ENCODE measurements around the gene HINT3. TPM values are rescaled to one million over a fixed set of nuclear protein-coding genes. Genes with fewer than 3 reads are reported as not detected.

The HINT3 gene
- total RNA-seq, 1 experiment from 2014 or later: 12.7 TPM

GRCh38 chr6:125948455-125948854 is 8.1 kb upstream of the HINT3 start:
- H3K36me3 ChIP-seq (ENCODE audit: control insufficient read depth in 1 of 2, insufficient read depth in 2 of 2, low read length in 2 of 2): no peaks in the 10 kb centered on the region
- no TSS peak for BruUV-seq (replicated peaks)

More at GRCh38 chr6:125948455-125948854, 8.1 kb upstream of the HINT3 start:
- Histone ChIP-seq H3K9me3 (ENCODE audit: control insufficient read depth in 1 of 2, insufficient read depth in 1 of 2, low read depth in 1 of 2, low read length in 2 of 2) (no peaks in the 10 kb centered on the region), H3K4me3 (replicated peaks in 1 of 2; ENCODE audit: low read depth in 1 of 2, low read length in 2 of 2) (no peak overlapping the region), H3K4me1 (ENCODE audit: control insufficient read depth in 1 of 2, insufficient read depth in 2 of 2, low read length in 2 of 2) (peaks cover 6 to 7% of the 10 kb centered on the region in 2 experiments; a peak in 3 of 4 replicates), H3K4me2 (ENCODE audit: low read length) (no peak overlapping the region), H3K9ac (ENCODE audit: low read length) (no peak overlapping the region), H4K20me1 (ENCODE audit: insufficient read depth) (no peaks in the 10 kb centered on the region), H3K79me2 (ENCODE audit: insufficient read depth, low read length) (no peaks in the 10 kb centered on the region), H2AFZ (ENCODE audit: low read depth, low read length, poor library complexity, severe bottlenecking) (no peak overlapping the region), H3K27me3 (ENCODE audit: insufficient read depth, low read length) (no peaks in the 10 kb centered on the region), H3K27ac (ENCODE audit: low read depth, low read length) (no peak overlapping the region), H3K9me2 (ENCODE audit: insufficient read depth) (no peaks in the 10 kb centered on the region)
- intact Hi-C loops (cut with micrococcal nuclease): no loop called here
- DNase-seq (ENCODE audit: low read depth, low spot score) (no peak), ATAC-seq (no peak)
- POLR2A ChIA-PET: no interaction called here
- RAD21 ChIA-PET (ENCODE audit: low non-redundant PET in 1 of 2, low total read pairs in 2 of 2, uncharacterized antibody in 2 of 2, unreplicated experiment in 2 of 2): no interaction called here
- TF ChIP-seq POLR2A (IDR thresholded peaks at IDR 0.05; ENCODE audit: borderline replicate concordance, extremely low read depth, insufficient read depth, insufficient read length) (no peak), ZFX (IDR thresholded peaks at IDR 0.05) (no peak), EGR1 (IDR thresholded peaks at IDR 0.05; ENCODE audit: low read depth) (no peak), MAX (IDR thresholded peaks at IDR 0.05) (no peak), CEBPB (IDR thresholded peaks at IDR 0.05; ENCODE audit: low read depth) (no peak), ATF3 (IDR thresholded peaks at IDR 0.05) (no peak), POLR2AphosphoS5 (IDR thresholded peaks at IDR 0.05; ENCODE audit: low read depth, low read length) (no peak), SIN3A (IDR thresholded peaks at IDR 0.05; ENCODE audit: low read depth) (no peak), YY1 (IDR thresholded peaks at IDR 0.05; ENCODE audit: extremely low read depth, insufficient replicate concordance, low read depth, low read length) (no peak), FOSL1 (IDR thresholded peaks at IDR 0.05; ENCODE audit: low read depth) (no peak), REST (IDR thresholded peaks at IDR 0.05; ENCODE audit: low read depth) (no peak), SRF (IDR thresholded peaks at IDR 0.05; ENCODE audit: low read depth) (no peak), TCF7L2 (IDR thresholded peaks at IDR 0.05; ENCODE audit: borderline replicate concordance, extremely low read depth, insufficient read depth, insufficient read length) (no peak)
- CTCF ChIA-PET: interaction anchor here (1.8 kb wide), 1 partner anchor 8 kb away, joined by 10 read pairs; the partner anchor contains the start of gene HINT3
